Effector memory CD4-positive, alpha-beta T cell (primary cell): ENCODE data around the gene KAT7.

Experiments used
- DNase-seq, 3 donors: peaks; one replicate each; pipeline ENCODE4 v3.0.0-alpha.2; 2020
- H3K27ac ChIP-seq: 2 replicates; pipeline ENCODE4 v1.7.0; 2013; ENCODE audit warnings: mild to moderate bottlenecking, low read length, moderate library complexity; ENCODE audit not compliant: insufficient read depth, poor library complexity, severe bottlenecking
- H3K27me3 ChIP-seq: replicated peaks from 2 replicates; pipeline ENCODE4 v1.7.0; 2013; ENCODE audit warnings: mild to moderate bottlenecking, low read length; ENCODE audit not compliant: insufficient read depth, control insufficient read depth, poor library complexity, severe bottlenecking
- H3K36me3 ChIP-seq: 2 replicates; pipeline ENCODE4 v1.7.0; 2013; ENCODE audit warnings: mild to moderate bottlenecking, low read length, moderate library complexity; ENCODE audit not compliant: control insufficient read depth, insufficient read depth
- H3K4me1 ChIP-seq: 2 replicates; pipeline ENCODE4 v1.7.0; 2013; ENCODE audit warnings: low read length, mild to moderate bottlenecking; ENCODE audit not compliant: control insufficient read depth, insufficient read depth, poor library complexity, severe bottlenecking
- H3K4me3 ChIP-seq: 2 replicates; pipeline ENCODE4 v1.7.0; 2013; ENCODE audit warnings: low read length, low read depth, mild to moderate bottlenecking; ENCODE audit not compliant: insufficient read depth, poor library complexity, severe bottlenecking
- H3K9me3 ChIP-seq: 2 replicates; pipeline ENCODE4 v1.7.0; 2013; ENCODE audit warnings: mild to moderate bottlenecking, low read length, moderate library complexity; ENCODE audit not compliant: control insufficient read depth

The KAT7 gene

DNA sequence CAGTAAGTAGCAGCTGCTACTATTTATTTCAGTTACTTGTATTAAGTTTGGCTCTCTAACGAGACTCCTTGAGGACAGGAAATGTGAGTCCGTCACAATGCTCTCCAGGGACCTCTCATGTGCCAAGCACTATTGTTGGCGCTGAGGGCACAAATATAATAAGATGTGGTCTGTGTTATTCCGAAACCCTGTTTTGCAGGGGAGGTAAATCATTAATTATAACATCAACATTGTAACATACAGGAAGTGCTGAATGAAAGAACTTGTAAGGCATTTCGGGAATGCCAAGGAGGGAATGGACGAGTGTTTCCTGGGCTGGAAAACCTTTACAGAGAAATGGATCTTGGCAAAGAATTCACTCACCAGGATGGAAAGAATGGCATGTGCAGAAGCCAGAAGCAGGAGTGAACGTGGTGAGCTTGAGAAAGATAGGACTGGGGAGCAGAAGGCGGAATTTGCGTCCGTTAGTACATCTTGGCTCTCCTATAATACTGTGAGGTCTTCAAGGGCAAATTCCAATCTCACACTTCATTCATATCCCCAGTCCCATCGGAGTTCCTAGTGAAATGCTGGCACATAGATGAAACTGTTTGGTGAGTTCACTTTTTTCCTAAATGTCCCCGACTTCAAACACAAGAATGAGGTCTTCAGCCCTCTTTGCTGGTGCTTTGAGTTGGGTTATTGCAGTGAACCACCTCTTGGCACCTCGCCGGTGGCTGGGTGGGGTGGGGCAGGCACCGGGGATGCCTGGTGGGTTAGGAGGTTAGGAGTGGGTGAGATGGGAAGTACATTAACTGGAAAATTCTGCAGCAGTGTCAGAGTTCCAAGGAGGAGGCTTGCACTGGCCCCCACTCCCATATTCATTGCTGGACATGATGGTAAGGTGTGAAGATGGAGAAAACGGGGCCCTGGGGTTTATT lies 47.9 kb downstream of the KAT7 start:
- Histone ChIP-seq H3K9me3 (no peaks in the 10 kb centered on the region), H3K27ac (no peak overlapping the region)
- DNase-seq: no peak

GRCh38 chr17:49839455-49839854 lies 51.0 kb downstream of the KAT7 start:
- no peak for DNase-seq
- Histone ChIP-seq H3K36me3 (peaks cover 3% of the 10 kb centered on the region), H3K27ac (no peak overlapping the region), H3K27me3 (no peaks in the 10 kb centered on the region), H3K9me3 (no peaks in the 10 kb centered on the region), H3K4me1 (no peaks in the 10 kb centered on the region), H3K4me3 (no peak overlapping the region)

More for the DNA sequence above, 47.9 kb downstream of the KAT7 start:
- Histone ChIP-seq H3K27me3 (no peaks in the 10 kb centered on the region), H3K4me1 (no peaks in the 10 kb centered on the region), H3K36me3 (peaks cover 15% of the 10 kb centered on the region), H3K4me3 (no peak overlapping the region)

DNA sequence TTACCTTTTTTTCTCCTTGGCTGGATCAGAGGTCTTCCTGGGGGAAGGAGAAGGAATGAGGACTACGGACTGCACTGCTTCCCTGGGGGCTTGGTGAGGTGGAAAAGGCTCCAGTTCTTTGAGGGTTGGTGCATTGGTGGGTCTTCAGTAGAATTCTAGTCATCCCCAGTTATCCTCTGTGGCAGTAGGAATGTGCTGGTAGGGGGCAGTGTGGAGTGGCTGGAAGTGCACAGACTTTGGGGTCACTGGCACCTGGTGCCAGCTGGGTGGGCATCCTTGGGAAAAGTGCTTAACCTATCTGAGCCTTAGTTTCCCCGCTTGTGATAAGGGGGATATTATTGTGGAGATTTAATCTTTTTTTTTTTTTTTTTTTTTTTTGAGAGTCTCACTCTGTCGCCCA lies 53.1 kb downstream of the KAT7 start:
- Histone ChIP-seq H3K36me3 (peaks cover 9% of the 10 kb centered on the region), H3K4me1 (no peaks in the 10 kb centered on the region), H3K4me3 (no peak overlapping the region), H3K9me3 (no peaks in the 10 kb centered on the region), H3K27me3 (no peaks in the 10 kb centered on the region), H3K27ac (no peak overlapping the region)
- no peak for DNase-seq

GRCh38 chr17:49842371-49842770 lies 53.9 kb downstream of the KAT7 start:
- Histone ChIP-seq H3K9me3 (no peaks in the 10 kb centered on the region), H3K4me3 (no peak overlapping the region), H3K36me3 (peaks cover 11% of the 10 kb centered on the region), H3K27me3 (no peaks in the 10 kb centered on the region), H3K4me1 (no peaks in the 10 kb centered on the region), H3K27ac (no peak overlapping the region)
- DNase-seq: no peak

DNA sequence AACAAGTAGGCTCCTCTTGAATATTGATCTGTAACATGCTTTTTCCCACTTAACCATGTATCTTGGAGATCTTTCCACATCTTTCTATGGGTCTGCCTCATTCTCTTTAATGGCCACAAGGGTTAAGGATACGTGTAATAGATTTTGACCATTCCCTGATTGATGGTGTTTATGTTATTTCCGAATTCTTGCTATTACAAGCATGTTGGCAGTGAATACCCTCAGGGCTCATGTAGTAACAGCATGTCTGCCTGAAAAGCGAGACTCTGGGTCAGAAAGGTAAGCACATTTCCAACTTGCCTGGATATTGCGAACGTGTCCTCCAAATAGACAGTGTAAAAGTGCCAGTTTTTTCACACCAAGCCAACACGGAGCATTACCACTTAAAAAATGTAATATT lies 54.4 kb downstream of the KAT7 start:
- H3K27ac ChIP-seq: no peak overlapping the region
- no peaks in the 10 kb centered on the region for H3K9me3 ChIP-seq
- DNase-seq: no peak
- H3K4me1 ChIP-seq: no peaks in the 10 kb centered on the region
- H3K27me3 ChIP-seq: no peaks in the 10 kb centered on the region
- H3K4me3 ChIP-seq: no peak overlapping the region
- peaks cover 11% of the 10 kb centered on the region for H3K36me3 ChIP-seq

- no peak for DNase-seq
- Histone ChIP-seq H3K9me3 (no peaks in the 10 kb centered on the region), H3K36me3 (peaks cover 11% of the 10 kb centered on the region), H3K27me3 (no peaks in the 10 kb centered on the region), H3K4me1 (no peaks in the 10 kb centered on the region), H3K4me3 (no peak overlapping the region), H3K27ac (no peak overlapping the region)
Observed at GRCh38 chr17:49843774-49844350, 55.4 kb downstream of the KAT7 start.

GRCh38 chr17:49845321-49845720 lies 56.8 kb downstream of the KAT7 start:
- Histone ChIP-seq H3K4me3 (no peak overlapping the region), H3K27ac (no peak overlapping the region), H3K4me1 (no peaks in the 10 kb centered on the region), H3K27me3 (no peaks in the 10 kb centered on the region), H3K36me3 (peaks cover 11% of the 10 kb centered on the region), H3K9me3 (no peaks in the 10 kb centered on the region)
- DNase-seq: no peak

DNA sequence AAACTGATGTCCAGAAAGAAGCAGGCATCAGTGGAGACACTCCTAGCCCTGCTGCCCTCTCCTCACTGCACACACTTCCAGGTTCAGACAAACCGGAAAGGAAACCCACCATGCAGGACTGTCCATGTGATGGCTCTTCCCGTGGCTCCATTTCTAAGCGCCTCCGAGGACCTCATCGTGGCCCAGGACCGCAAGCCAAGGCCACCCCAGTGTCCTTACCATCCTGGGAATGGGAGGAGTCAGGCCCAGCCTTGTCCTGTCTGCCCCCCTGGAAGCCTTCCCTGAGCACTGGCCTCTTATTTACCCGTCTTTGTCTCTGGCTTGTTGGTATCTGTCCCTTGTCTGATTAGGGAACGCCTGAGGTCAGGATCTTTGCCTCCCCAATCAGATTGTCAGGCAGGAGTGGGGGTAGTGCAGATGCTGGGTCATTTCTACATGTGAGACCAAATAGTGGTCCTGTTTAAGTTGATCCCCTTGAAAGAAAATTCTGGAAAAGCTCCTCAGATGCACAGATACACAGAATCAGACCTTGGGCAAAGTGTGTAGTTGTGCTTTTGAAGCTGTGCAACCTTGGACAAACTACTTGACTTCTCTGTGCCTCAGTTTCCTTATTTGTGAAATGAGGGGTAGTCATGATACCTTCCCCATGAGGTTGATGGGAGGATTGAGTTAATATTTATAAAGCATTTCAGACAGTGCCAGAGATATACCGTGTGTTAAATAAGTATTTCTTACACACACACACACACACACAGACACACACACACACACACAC lies 58.6 kb downstream of the KAT7 start:
- Histone ChIP-seq H3K36me3 (peaks cover 11% of the 10 kb centered on the region), H3K27ac (no peak overlapping the region), H3K4me1 (peaks cover 6% of the 10 kb centered on the region), H3K27me3 (no peaks in the 10 kb centered on the region), H3K9me3 (no peaks in the 10 kb centered on the region), H3K4me3 (no peak overlapping the region)
- DNase-seq: no peak

DNA sequence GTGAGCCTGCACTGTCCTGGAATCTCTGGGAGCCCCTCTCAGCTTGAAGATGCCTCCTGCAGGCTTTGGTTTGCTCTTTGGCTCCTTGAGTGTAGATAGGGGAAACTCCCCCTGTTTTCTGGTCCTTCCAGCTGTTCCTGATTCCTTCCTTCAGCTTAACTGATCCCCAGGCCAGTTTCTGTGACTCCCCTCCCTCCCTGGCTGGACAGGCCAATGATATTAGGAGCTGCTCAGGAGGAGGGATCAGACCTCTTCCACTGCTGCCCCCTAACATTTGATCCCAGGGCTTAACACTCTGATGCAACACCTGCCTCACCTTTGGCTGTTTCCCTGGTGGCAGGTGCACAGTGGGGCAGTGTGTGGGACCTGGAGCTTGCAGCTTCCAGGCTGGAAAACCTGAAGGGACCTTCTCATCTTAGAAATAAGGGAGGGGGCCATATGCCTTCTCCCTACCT lies 59.6 kb downstream of the KAT7 start, which contains the start of gene TAC4:
Gene TAC4, minus strand, starts transcription at position 51 of the 455 bp plus-strand sequence. CDS start 52 bp downstream, outside the sequence.
- peaks cover 6% of the 10 kb centered on the region for H3K4me1 ChIP-seq
- H3K27me3 ChIP-seq: no peaks in the 10 kb centered on the region
- H3K4me3 ChIP-seq: no peak within 1 kb of the TSS
- no peak within 1 kb of the TSS for H3K27ac ChIP-seq
- no peak for DNase-seq
- peaks cover 11% of the 10 kb centered on the region for H3K36me3 ChIP-seq
- H3K9me3 ChIP-seq: no peaks in the 10 kb centered on the region
